ENCODE measurements around the gene RAPGEF5.

- no peak for TF ChIP-seq POLR2A (IDR thresholded peaks at IDR 0.05; ENCODE audit: low read depth)
- no peak for TF ChIP-seq CTCF (IDR thresholded peaks at IDR 0.05)
Measured at GRCh38 chr7:22262538-22262937, 94.4 kb downstream of the RAPGEF5 start.

Measured in esophagus muscularis mucosa (tissue), 3 donors.